ENCODE data around the gene TBC1D5. TPM values are rescaled to one million over a fixed set of nuclear protein-coding genes. Genes with fewer than 3 reads are reported as not detected.

Gene TBC1D5
- total RNA-seq, 3 donors from 2014 or later = 70.1 to 109 (median 90.1) TPM

DNA sequence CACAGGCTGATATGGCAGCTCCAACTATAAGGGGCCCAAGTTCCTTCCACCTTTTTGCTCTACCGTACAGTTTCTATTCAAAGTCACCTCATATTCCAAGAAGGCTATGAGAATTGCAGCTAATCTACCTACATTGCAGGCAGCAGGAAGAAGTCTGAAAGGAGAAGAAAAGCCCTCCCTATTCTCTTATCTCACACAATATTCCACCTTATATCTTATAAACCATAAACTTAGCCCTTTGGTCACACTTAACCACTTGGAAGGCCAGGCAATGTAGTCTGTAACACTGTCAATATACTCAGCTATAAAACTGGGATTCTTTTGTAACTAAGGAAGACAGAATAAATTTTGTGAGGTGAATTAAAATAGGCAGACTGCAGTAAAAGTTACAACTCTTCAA is 54.9 kb downstream of the TBC1D5 start:
- no peak for TF ChIP-seq POLR2AphosphoS5 (IDR thresholded peaks at IDR 0.05)
- TF ChIP-seq, protein P1, sequence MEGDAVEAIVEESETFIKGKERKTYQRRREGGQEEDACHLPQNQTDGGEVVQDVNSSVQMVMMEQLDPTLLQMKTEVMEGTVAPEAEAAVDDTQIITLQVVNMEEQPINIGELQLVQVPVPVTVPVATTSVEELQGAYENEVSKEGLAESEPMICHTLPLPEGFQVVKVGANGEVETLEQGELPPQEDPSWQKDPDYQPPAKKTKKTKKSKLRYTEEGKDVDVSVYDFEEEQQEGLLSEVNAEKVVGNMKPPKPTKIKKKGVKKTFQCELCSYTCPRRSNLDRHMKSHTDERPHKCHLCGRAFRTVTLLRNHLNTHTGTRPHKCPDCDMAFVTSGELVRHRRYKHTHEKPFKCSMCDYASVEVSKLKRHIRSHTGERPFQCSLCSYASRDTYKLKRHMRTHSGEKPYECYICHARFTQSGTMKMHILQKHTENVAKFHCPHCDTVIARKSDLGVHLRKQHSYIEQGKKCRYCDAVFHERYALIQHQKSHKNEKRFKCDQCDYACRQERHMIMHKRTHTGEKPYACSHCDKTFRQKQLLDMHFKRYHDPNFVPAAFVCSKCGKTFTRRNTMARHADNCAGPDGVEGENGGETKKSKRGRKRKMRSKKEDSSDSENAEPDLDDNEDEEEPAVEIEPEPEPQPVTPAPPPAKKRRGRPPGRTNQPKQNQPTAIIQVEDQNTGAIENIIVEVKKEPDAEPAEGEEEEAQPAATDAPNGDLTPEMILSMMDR (IDR thresholded peaks at IDR 0.05) = no peak
- TF ChIP-seq POLR2A (IDR thresholded peaks at IDR 0.05) = no peak
- H3K36me3 ChIP-seq = no peaks in the 10 kb centered on the region
- H3K4me3 ChIP-seq = no peak overlapping the region
- H3K27me3 ChIP-seq = no peaks in the 10 kb centered on the region
- DNase-seq (ENCODE audit: low spot score in 2 of 2) = no peak
- H3K4me1 ChIP-seq = no peaks in the 10 kb centered on the region
- H3K27ac ChIP-seq = no peak overlapping the region
- H3K9me3 ChIP-seq = no peaks in the 10 kb centered on the region
- intact Hi-C loops (cut with DNase I; ENCODE audit: low total_unique reads) = no loop called here

DNA sequence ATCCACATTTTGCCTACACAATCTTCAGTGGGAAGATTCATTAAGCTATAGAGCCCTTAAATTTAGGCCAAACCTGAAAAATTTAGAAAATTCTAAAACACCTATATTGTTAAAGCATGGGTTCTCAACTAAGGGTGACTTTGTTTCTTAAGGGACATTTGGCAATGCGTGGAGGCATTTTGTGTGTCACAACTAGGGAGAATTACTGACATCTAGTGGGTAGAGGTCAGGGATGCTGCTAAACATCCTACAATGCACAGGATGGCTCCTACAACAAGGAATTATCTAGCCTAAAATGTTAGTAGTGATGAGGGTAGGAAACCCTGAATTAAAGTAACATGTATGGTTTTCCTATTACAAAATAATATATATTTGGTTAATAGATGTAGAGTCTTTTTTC is 55.8 kb downstream of the TBC1D5 start:
- TF ChIP-seq POLR2A (IDR thresholded peaks at IDR 0.05) = no peak
- TF ChIP-seq, protein P1 (IDR thresholded peaks at IDR 0.05) = no peak
- Histone ChIP-seq H3K9me3 (no peaks in the 10 kb centered on the region), H3K4me1 (no peaks in the 10 kb centered on the region), H3K27ac (no peak overlapping the region), H3K36me3 (no peaks in the 10 kb centered on the region), H3K4me3 (no peak overlapping the region), H3K27me3 (no peaks in the 10 kb centered on the region)
- DNase-seq (ENCODE audit: low spot score in 2 of 2) = no peak
- intact Hi-C loops (cut with DNase I; ENCODE audit: low total_unique reads) = no loop called here

DNA sequence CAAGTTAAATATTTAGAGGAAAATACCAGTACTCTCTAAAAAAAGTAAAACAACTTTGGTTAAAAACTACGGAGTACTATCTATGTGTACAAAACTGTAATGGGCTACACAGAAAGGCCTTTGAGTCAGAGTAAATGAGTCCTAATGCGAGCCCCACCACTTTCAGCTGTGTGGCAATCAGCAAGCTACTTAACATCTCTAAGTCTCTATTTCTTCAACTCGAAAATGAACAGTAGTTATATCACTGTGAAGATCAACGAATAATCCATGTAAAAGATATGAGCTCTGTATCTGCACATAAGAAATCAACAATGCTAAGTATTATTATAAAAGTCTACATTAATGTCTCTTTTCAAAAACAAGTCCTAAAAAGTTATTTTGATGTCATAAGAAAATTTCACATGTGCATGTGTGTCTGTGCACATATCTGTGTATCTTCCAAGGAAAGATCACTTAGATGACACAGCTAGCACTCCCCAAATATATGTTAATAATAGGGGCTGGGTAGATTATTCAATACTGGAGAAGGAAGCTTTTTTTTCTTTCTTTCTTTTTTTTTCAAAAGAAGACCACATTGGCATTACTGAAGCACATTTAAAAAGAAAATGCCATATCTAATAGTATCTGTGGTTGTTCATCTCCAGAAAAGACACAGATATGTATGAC is 58.8 kb downstream of the TBC1D5 start:
- H3K27me3 ChIP-seq = no peaks in the 10 kb centered on the region
- H3K27ac ChIP-seq = no peak overlapping the region
- intact Hi-C loops (cut with DNase I; ENCODE audit: low total_unique reads) = loop anchor here (5.0 kb wide), 1 partner anchor 289 kb away; no protein-coding TSS in a partner anchor
- H3K9me3 ChIP-seq = no peaks in the 10 kb centered on the region
- no peaks in the 10 kb centered on the region for H3K4me1 ChIP-seq
- no peaks in the 10 kb centered on the region for H3K36me3 ChIP-seq
- H3K4me3 ChIP-seq = no peak overlapping the region
- no peak for DNase-seq (ENCODE audit: low spot score in 2 of 2)
- TF ChIP-seq, protein P1 (IDR thresholded peaks at IDR 0.05) = no peak
- TF ChIP-seq POLR2AphosphoS5 (IDR thresholded peaks at IDR 0.05) (no peak), POLR2A (IDR thresholded peaks at IDR 0.05) (no peak)

DNA sequence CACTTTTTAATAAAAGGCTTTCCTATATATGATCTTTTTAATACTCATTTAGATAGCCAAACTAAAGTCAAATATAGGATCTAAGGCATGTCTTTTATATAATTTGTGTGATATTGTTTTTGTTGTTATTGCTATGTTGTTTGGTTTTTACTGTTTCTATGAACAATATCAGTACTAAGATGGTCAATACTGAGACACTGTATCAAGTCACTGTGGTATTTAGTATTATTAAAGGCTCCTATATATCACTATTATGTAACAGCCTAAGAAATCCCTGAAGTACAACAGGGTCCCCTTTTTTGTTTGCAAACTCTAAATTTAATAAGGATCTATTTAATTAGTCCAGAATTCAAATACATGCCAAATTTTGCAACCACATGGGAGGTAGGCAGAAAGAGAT is 61.9 kb downstream of the TBC1D5 start:
- Histone ChIP-seq H3K36me3 (no peaks in the 10 kb centered on the region), H3K27me3 (no peaks in the 10 kb centered on the region), H3K27ac (no peak overlapping the region), H3K4me1 (no peaks in the 10 kb centered on the region), H3K9me3 (no peaks in the 10 kb centered on the region), H3K4me3 (no peak overlapping the region)
- TF ChIP-seq POLR2AphosphoS5 (IDR thresholded peaks at IDR 0.05) = no peak
- TF ChIP-seq, protein P1 (IDR thresholded peaks at IDR 0.05) = no peak
- no peak for DNase-seq (ENCODE audit: low spot score in 2 of 2)
- intact Hi-C loops (cut with DNase I; ENCODE audit: low total_unique reads) = loop anchor here (5.0 kb wide), 1 partner anchor 292 kb away; no protein-coding TSS in a partner anchor

DNA sequence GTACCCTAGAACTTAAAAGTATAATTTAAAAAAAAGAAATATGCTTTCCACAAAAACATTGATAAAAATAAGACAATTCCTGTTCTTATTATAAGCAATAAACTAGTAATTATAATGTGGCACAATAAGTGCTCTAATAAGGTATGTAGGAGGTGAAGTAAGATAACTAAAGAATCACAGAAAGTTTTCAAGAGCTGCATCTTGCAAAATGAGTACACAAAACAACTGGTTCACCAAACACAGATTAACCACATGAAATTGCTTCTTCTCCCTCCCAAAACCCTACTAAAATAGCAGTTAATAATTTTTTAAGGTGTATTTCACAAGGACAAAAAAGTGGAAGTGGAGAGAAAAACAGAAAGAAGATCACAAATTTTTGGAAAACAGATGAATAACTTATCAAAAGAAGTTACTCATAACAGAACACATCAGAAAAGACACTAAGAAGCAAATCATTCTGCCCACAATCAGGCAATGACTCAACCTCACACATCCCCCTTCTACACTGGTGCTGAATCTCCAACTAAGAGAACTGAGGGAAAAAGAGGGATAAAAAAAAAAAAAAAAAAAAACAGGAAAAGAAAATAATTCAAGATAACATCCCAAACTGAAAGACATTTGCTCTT is 64.2 kb downstream of the TBC1D5 start:
- TF ChIP-seq POLR2A (IDR thresholded peaks at IDR 0.05) = no peak
- TF ChIP-seq, protein P1 (IDR thresholded peaks at IDR 0.05) = no peak
- TF ChIP-seq POLR2AphosphoS5 (IDR thresholded peaks at IDR 0.05) = no peak
- Histone ChIP-seq H3K27me3 (no peaks in the 10 kb centered on the region), H3K27ac (no peak overlapping the region), H3K9me3 (no peaks in the 10 kb centered on the region), H3K4me1 (no peaks in the 10 kb centered on the region), H3K36me3 (no peaks in the 10 kb centered on the region), H3K4me3 (no peak overlapping the region)
- DNase-seq (ENCODE audit: low spot score in 2 of 2) = no peak
- intact Hi-C loops (cut with DNase I; ENCODE audit: low total_unique reads) = no loop called here

Measured in breast epithelium (tissue), 4 donors.